ENCODE measurements around the gene BMPR1A.

- no peak for TF ChIP-seq CTCF (IDR thresholded peaks at IDR 0.05)
- no peak for TF ChIP-seq POLR2A (IDR thresholded peaks at IDR 0.05)
These were observed 8.4 kb upstream of the BMPR1A start for GRCh38 chr10:86747796-86748581.

All from right lobe of liver (tissue), 4 donors.